ENCODE data around the gene SDK1. TPM values are rescaled to one million over a fixed set of nuclear protein-coding genes. Genes with fewer than 3 reads are reported as not detected.

SDK1 gene
- total RNA-seq, 1 donor from 2014 or later, result 1.3 TPM

DNA sequence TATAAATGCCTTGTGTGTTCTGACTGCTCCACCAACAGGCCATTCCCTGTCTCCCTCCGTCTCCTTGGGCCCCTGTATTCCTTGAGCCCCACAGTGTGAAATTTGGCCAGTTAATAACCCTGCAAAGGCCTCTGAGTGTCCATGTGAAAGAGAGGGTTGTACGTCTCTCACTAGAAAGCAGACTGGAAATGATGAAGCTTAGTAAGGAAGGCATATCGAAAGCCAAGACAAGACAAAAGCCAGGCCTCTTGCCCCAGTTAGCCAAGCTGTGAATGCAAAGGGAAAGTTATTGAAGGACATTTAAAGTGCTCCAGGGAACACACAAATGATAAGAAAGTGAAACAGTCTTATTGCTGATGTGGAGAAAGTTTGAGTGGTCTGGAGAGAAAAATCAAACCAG, 680.2 kb downstream of the SDK1 start:
- H3K27me3 Mint-ChIP-seq, result no peaks in the 10 kb centered on the region
- H3K27ac Mint-ChIP-seq, result no peak overlapping the region
- CTCF ChIA-PET, result no interaction called here
- POLR2A ChIA-PET, result no interaction called here
- H3K36me3 Mint-ChIP-seq (ENCODE audit: low read depth), result no peaks in the 10 kb centered on the region
- no peaks in the 10 kb centered on the region for H3K4me1 Mint-ChIP-seq
- no peak overlapping the region for H3K4me3 Mint-ChIP-seq
- no peak for DNase-seq
- intact Hi-C loops (cut with micrococcal nuclease), result no loop called here
- H3K9me3 Mint-ChIP-seq, result no peaks in the 10 kb centered on the region
- TF ChIP-seq, protein P1, sequence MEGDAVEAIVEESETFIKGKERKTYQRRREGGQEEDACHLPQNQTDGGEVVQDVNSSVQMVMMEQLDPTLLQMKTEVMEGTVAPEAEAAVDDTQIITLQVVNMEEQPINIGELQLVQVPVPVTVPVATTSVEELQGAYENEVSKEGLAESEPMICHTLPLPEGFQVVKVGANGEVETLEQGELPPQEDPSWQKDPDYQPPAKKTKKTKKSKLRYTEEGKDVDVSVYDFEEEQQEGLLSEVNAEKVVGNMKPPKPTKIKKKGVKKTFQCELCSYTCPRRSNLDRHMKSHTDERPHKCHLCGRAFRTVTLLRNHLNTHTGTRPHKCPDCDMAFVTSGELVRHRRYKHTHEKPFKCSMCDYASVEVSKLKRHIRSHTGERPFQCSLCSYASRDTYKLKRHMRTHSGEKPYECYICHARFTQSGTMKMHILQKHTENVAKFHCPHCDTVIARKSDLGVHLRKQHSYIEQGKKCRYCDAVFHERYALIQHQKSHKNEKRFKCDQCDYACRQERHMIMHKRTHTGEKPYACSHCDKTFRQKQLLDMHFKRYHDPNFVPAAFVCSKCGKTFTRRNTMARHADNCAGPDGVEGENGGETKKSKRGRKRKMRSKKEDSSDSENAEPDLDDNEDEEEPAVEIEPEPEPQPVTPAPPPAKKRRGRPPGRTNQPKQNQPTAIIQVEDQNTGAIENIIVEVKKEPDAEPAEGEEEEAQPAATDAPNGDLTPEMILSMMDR (IDR thresholded peaks at IDR 0.05), result no peak
- no peak for ATAC-seq (ENCODE audit: low read depth)

DNA sequence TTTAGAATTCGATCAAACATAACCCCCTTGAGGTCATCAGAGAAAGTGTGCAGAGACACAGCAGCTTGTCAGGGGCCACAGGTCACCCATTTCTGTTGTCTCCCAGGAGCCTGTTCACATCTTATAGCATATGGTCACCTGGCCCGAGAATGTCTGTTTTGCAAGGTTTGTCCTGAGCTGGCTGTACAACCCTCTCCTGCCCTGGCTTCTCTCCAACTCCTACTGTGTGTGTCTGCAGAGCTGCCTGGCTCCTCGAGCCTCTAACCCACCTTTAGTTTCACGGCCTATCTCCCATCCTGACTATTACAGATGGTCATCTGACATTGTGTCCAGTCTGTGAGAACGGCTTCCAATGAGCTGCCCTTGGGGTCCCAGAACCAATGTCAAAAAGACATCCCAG, 683.4 kb downstream of the SDK1 start:
- no peak overlapping the region for H3K27ac Mint-ChIP-seq
- DNase-seq, result no peak
- no peak for ATAC-seq (ENCODE audit: low read depth)
- ChIA-PET CTCF (no interaction called here), POLR2A (no interaction called here)
- H3K27me3 Mint-ChIP-seq, result no peaks in the 10 kb centered on the region
- H3K4me3 Mint-ChIP-seq, result no peak overlapping the region
- H3K4me1 Mint-ChIP-seq, result no peaks in the 10 kb centered on the region
- TF ChIP-seq, protein P1 (IDR thresholded peaks at IDR 0.05), result no peak
- H3K36me3 Mint-ChIP-seq (ENCODE audit: low read depth), result no peaks in the 10 kb centered on the region
- H3K9me3 Mint-ChIP-seq, result no peaks in the 10 kb centered on the region
- intact Hi-C loops (cut with micrococcal nuclease), result no loop called here

DNA sequence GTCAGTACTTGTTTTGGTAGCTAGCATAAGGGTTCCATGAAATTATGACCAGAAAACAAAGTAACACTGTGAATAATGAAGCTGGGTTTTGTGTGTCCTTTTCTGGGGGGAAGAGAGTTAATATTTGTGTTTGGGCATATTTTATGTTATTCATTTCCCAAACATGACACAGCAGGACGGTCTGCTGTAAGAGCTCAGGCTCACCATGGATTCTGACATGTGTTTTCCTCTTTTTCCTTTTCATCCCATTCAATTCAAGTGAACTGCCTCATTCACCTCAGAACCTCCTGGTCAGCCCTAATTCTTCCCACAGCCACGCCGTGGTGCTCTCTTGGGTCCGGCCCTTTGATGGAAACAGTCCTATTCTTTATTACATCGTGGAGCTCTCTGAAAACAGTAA, 685.9 kb downstream of the SDK1 start:
- intact Hi-C loops (cut with micrococcal nuclease), result no loop called here
- H3K27me3 Mint-ChIP-seq, result no peaks in the 10 kb centered on the region
- DNase-seq (no peak), ATAC-seq (ENCODE audit: low read depth) (no peak)
- H3K27ac Mint-ChIP-seq, result no peak overlapping the region
- no peak overlapping the region for H3K4me3 Mint-ChIP-seq
- H3K36me3 Mint-ChIP-seq (ENCODE audit: low read depth), result no peaks in the 10 kb centered on the region
- ChIA-PET CTCF (no interaction called here), POLR2A (no interaction called here)
- H3K9me3 Mint-ChIP-seq, result no peaks in the 10 kb centered on the region
- TF ChIP-seq, protein P1 (IDR thresholded peaks at IDR 0.05), result no peak
- no peaks in the 10 kb centered on the region for H3K4me1 Mint-ChIP-seq

DNA sequence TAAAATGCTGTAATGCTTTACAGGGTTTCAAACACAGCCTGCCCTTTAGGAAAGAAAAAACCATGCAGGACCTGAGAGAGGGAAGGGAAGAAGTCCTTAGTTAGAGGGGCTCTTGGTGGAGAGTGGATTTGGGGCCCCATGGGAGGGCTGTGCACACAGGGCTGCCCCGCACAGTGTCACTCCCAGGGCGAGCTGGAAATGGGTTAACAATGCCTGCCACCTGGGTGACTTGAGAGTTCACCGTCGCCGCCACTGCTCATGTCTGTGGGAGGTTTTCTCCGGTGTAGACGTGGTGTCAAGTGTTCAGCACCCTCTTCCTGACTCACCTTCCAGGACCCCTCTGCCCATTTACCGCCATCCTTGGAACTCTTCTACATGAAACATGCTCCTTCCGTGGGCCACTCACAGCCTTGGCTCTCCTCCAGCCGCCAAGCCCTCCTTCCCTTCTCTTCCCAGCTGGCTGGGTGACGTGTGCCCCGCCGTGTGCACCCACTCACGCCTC, 686.4 kb downstream of the SDK1 start:
- ChIA-PET POLR2A (no interaction called here), CTCF (no interaction called here)
- no peaks in the 10 kb centered on the region for H3K9me3 Mint-ChIP-seq
- H3K4me3 Mint-ChIP-seq, result no peak overlapping the region
- intact Hi-C loops (cut with micrococcal nuclease), result no loop called here
- no peak for DNase-seq
- TF ChIP-seq, protein P1 (IDR thresholded peaks at IDR 0.05), result no peak
- no peaks in the 10 kb centered on the region for H3K4me1 Mint-ChIP-seq
- H3K27me3 Mint-ChIP-seq, result no peaks in the 10 kb centered on the region
- H3K36me3 Mint-ChIP-seq (ENCODE audit: low read depth), result no peaks in the 10 kb centered on the region
- no peak overlapping the region for H3K27ac Mint-ChIP-seq
- ATAC-seq (ENCODE audit: low read depth), result no peak

DNA sequence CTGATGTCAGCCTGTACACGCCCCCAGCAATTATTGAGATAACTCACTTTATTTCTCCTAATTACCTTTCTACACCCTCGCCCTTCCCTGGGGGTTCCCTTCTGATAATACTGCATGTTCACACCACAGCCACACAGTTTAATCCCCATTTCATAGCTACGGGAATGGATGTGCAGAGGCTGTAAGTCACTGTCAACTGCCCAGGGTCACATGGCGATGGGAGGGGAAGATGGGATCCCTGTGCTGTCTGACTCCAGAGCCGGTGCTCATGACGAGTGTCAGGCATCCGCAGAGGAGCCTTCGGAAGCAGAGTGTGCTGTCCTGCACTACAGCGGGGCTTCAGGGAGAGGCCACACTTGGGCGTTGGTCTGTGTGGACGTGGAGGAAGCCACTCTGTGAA, 688.7 kb downstream of the SDK1 start:
- H3K36me3 Mint-ChIP-seq (ENCODE audit: low read depth), result no peaks in the 10 kb centered on the region
- no peaks in the 10 kb centered on the region for H3K4me1 Mint-ChIP-seq
- CTCF ChIA-PET, result no interaction called here
- no peak overlapping the region for H3K27ac Mint-ChIP-seq
- DNase-seq (no peak), ATAC-seq (ENCODE audit: low read depth) (no peak)
- intact Hi-C loops (cut with micrococcal nuclease), result no loop called here
- POLR2A ChIA-PET, result no interaction called here
- TF ChIP-seq, protein P1 (IDR thresholded peaks at IDR 0.05), result no peak
- no peaks in the 10 kb centered on the region for H3K9me3 Mint-ChIP-seq
- H3K27me3 Mint-ChIP-seq, result peaks cover 2% of the 10 kb centered on the region
- no peak overlapping the region for H3K4me3 Mint-ChIP-seq

Measured in activated B cell treated with CpG ODN at 0.5 μM for 24 hours (primary cell).